Karpas-422 (cell line): ENCODE results near the gene ATXN1. TPM values are rescaled to one million over a fixed set of nuclear protein-coding genes. Genes with fewer than 3 reads are reported as not detected.

Experiments
- DNase-seq: peaks from one replicate; pipeline ENCODE4 v3.0.0-alpha.2; 2015
- H2AFZ ChIP-seq: fragments of 200-600 bp; sonication (generic); 2 replicates; pipeline ENCODE4 v1.6.1; 2014; ENCODE audit warnings: antibody characterized with exemption, low read length, mixed read lengths
- H3K27ac ChIP-seq: fragments of 200-600 bp; sonication (generic); 2 replicates; pipeline ENCODE4 v1.5.1; 2014; ENCODE audit warnings: mild to moderate bottlenecking, low read length, moderate library complexity
- H3K27me3 ChIP-seq: fragments of 200-600 bp; sonication (generic); 2 replicates; pipeline ENCODE4 v1.6.1; 2014; ENCODE audit warnings: low read length, mixed read lengths
- H3K36me3 ChIP-seq: fragments of 200-600 bp; sonication (generic); 2 replicates; pipeline ENCODE4 v1.6.1; 2014; ENCODE audit warnings: low read length, mixed read lengths; ENCODE audit not compliant: insufficient read depth
- H3K4me1 ChIP-seq: fragments of 200-600 bp; sonication (generic); 2 replicates; pipeline ENCODE4 v1.6.1; 2014; ENCODE audit warnings: mild to moderate bottlenecking, low read length, mixed read lengths
- H3K4me2 ChIP-seq: fragments of 200-600 bp; sonication (generic); 2 replicates; pipeline ENCODE4 v1.6.1; 2014; ENCODE audit warnings: low read length, low read depth, mild to moderate bottlenecking; ENCODE audit not compliant: poor library complexity, severe bottlenecking
- H3K4me3 ChIP-seq: fragments of 200-600 bp; sonication (generic); 2 replicates; pipeline ENCODE4 v1.5.1; 2014; ENCODE audit warnings: mild to moderate bottlenecking, antibody characterized with exemption, low read length, mixed read lengths
- H3K79me2 ChIP-seq: fragments of 200-600 bp; sonication (generic); 2 replicates; pipeline ENCODE4 v1.6.1; 2014; ENCODE audit warnings: mild to moderate bottlenecking, low read length, mixed read lengths
- H3K9ac ChIP-seq: fragments of 200-600 bp; sonication (generic); 2 replicates; pipeline ENCODE4 v1.6.0; 2014; ENCODE audit warnings: low read length
- H3K9me2 ChIP-seq: fragments of 200-600 bp; sonication (generic), shearing (Covaris generic); replicated peaks from 2 replicates; pipeline ENCODE4 v1.6.0; 2014; ENCODE audit warnings: mild to moderate bottlenecking, low read length, moderate library complexity; ENCODE audit not compliant: insufficient read depth
- H3K9me3 ChIP-seq: fragments of 300-700, 200-600 bp; sonication (generic); 2 replicates; pipeline ENCODE4 v1.6.1; 2014; ENCODE audit warnings: low read length, mixed read lengths
- H4K20me1 ChIP-seq: fragments of 200-600 bp; sonication (generic); 2 replicates; pipeline ENCODE4 v1.6.1; 2014; ENCODE audit warnings: mild to moderate bottlenecking, antibody characterized with exemption, low read length, low read depth; ENCODE audit not compliant: insufficient read depth
- total RNA-seq: library from RNA; depleted of rRNA; stranded (reverse); fragments of >200 nt; shearing (Covaris generic); gene quantifications from 2 replicates; pipeline ENCODE4 v1.2.3, GENCODE V29; 2014; ENCODE audit warnings: low replicate concordance

The ATXN1 gene
- total RNA-seq, 1 experiment from 2014 or later, result 0.37 TPM

DNA sequence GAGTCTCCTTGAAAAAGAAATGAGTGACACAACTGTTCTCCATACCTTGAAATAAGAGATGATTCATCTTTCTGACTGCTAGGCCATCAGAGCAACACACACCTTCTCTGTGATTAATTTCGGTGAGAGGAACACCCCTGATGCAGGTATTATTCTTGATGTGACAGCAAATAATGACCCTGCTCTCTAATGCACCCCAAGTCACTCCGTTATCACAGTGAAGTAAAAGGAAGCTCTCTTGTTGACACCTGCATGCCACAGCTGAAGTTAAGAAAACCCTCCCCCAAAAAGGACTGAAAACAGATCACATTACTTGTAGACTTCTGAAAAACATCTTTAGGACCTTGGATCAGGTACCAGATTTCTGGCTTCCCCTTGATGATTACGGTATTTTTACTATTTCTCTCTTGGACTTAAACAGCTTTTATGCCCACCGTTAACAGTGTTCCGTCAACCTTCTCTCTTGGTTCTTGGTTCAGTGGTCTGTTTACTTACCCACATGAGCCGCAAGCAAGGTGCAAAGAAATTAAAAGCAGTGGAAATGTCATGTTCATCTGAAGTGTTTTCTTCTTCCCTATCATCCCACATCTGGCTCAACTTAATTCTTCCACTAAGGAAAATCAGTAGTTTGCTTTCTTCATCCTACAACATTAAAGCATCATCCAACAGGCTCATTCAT, 273.1 kb downstream of the ATXN1 start:
- Histone ChIP-seq H2AFZ (no peak overlapping the region), H3K27me3 (no peaks in the 10 kb centered on the region), H3K79me2 (no peaks in the 10 kb centered on the region), H3K4me3 (no peak overlapping the region), H3K36me3 (no peaks in the 10 kb centered on the region), H3K9me3 (no peaks in the 10 kb centered on the region), H4K20me1 (no peaks in the 10 kb centered on the region), H3K9ac (no peak overlapping the region), H3K9me2 (no peaks in the 10 kb centered on the region), H3K4me2 (no peak overlapping the region), H3K27ac (no peak overlapping the region), H3K4me1 (peaks cover 4% of the 10 kb centered on the region)
- DNase-seq, result no peak

DNA sequence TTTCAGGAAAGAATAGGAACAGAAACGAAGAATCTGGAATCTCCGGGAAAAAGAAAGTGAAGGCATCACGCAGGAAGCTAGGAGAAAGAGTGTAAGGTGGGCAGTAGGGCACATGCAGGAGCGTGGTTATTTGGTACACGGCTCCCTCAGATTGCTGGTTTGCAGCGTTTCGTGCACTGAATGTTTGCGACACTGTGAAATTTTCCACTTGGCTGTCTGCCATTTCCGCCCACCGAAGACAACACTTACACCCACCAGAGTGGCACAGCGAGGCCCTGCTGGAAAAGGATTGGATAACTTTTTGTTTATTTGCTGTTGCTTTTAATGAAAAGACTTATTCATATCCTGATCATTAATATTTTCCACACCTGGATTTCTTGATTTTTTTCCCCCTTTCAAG, 274.6 kb downstream of the ATXN1 start:
- no peak overlapping the region for H3K27ac ChIP-seq
- no peaks in the 10 kb centered on the region for H3K4me1 ChIP-seq
- no peaks in the 10 kb centered on the region for H3K79me2 ChIP-seq
- no peaks in the 10 kb centered on the region for H3K9me3 ChIP-seq
- H3K4me3 ChIP-seq, result no peak overlapping the region
- H3K4me2 ChIP-seq, result no peak overlapping the region
- H3K27me3 ChIP-seq, result no peaks in the 10 kb centered on the region
- DNase-seq, result no peak
- no peaks in the 10 kb centered on the region for H3K9me2 ChIP-seq
- no peaks in the 10 kb centered on the region for H4K20me1 ChIP-seq
- H2AFZ ChIP-seq, result no peak overlapping the region
- H3K9ac ChIP-seq, result no peak overlapping the region
- H3K36me3 ChIP-seq, result no peaks in the 10 kb centered on the region

DNA sequence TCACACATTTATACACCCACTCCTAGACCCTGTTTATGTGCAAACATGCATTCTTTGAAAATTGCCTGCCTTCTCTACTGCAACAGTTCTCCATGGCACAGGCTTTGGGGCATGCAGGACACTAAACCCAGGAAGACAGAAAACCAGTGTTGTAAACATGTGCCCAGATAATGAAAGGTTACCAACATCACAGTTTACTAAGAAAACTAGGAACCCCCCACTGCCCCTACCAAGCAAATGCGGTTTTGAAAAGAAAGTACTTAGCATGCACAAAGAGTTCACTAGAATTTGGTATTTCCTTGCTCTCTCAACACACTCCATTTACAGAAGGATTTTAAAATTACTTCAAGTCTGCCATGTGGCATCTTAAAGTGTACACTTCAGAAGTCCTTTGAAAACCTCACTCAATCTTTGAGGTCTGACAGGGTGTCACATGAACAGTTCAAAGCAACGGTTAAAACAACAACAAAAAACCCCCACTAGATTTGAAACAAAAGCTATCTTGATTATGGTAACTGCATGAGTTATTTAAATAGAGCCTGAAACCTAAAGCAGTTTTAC, 277.9 kb downstream of the ATXN1 start:
- Histone ChIP-seq H3K27ac (no peak overlapping the region), H3K9me3 (no peaks in the 10 kb centered on the region), H3K4me1 (no peaks in the 10 kb centered on the region), H2AFZ (no peak overlapping the region), H3K4me3 (no peak overlapping the region), H4K20me1 (no peaks in the 10 kb centered on the region), H3K4me2 (no peak overlapping the region), H3K79me2 (no peaks in the 10 kb centered on the region), H3K9ac (no peak overlapping the region), H3K36me3 (no peaks in the 10 kb centered on the region), H3K9me2 (no peaks in the 10 kb centered on the region), H3K27me3 (no peaks in the 10 kb centered on the region)
- DNase-seq, result no peak

DNA sequence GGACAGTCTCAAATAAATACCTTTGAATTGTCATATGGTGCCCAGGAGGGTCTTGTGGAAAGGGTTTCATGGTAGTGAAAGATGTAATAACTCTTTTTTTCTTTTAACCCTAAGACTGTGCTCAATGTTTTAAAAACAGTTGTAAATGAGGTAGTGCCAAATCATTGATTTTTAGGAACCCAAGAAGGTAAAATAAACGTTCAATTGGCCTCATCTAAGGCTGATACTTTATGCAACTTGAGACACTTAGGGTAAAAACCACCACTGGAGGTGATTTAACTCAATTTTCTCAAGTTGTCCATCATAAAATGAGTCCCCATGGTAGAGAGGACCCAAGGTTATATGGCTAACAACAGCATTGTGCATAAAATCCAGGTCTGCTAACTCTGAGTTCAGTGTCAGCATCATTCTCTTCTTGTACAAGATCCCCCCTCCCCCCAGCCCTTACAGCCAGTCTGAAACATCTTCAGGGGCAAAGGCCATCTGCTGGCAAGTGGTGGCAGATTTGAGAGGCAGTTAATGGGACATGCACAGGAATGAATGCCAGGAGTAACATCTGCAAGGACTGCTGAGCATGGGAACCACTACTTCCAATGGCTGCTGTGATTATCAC, 278.5 kb downstream of the ATXN1 start:
- Histone ChIP-seq H3K27ac (no peak overlapping the region), H3K36me3 (no peaks in the 10 kb centered on the region)

DNA sequence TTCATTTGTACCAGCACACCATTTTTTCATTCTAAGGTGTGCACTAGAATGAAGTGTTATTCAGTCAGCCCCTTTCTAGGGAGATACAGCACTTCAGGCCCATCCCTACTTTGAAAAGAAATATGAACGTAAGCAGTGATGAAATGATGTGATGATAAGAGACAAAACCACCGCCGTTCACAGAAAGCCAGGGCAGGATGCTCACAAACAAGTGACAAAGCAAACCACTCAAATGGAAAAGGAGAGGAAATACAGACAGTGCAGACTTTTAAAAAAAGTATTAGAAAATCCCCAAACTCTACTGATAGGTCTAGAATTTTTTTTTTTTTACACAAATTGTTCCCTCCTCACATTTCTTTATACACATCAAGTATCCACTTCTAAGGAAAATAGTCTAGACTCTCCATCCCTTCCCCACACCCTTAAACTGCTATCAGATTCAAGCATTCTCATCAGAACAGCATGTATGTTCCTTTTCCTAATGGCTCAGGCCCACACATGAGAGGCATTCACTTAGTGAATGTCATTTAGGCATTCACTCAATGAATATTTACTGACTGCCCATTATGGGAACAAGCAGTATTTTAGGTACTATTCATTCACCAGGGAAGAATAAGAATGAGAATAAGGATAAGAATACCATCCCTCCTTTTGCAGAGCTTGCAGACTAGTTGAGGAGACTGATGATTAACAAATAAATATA, 279.4 kb downstream of the ATXN1 start:
- no peaks in the 10 kb centered on the region for H3K9me2 ChIP-seq
- H3K4me2 ChIP-seq, result no peak overlapping the region
- no peaks in the 10 kb centered on the region for H3K9me3 ChIP-seq
- no peak overlapping the region for H3K27ac ChIP-seq
- H3K9ac ChIP-seq, result no peak overlapping the region
- no peaks in the 10 kb centered on the region for H3K36me3 ChIP-seq
- H3K4me3 ChIP-seq, result no peak overlapping the region
- no peaks in the 10 kb centered on the region for H4K20me1 ChIP-seq
- no peaks in the 10 kb centered on the region; the same call in 1 of the 2 replicates for H3K4me1 ChIP-seq
- DNase-seq, result no peak
- H3K27me3 ChIP-seq, result no peaks in the 10 kb centered on the region
- no peaks in the 10 kb centered on the region for H3K79me2 ChIP-seq
- no peak overlapping the region for H2AFZ ChIP-seq

More for the DNA sequence above, 278.5 kb downstream of the ATXN1 start:
- peak; percentile 49 for DNase-seq
- H3K4me3 ChIP-seq, result no peak overlapping the region
- no peaks in the 10 kb centered on the region for H3K9me2 ChIP-seq
- no peaks in the 10 kb centered on the region for H3K9me3 ChIP-seq
- no peaks in the 10 kb centered on the region for H4K20me1 ChIP-seq
- H3K9ac ChIP-seq, result no peak overlapping the region
- H2AFZ ChIP-seq, result no peak overlapping the region
- no peak overlapping the region for H3K4me2 ChIP-seq
- no peaks in the 10 kb centered on the region for H3K27me3 ChIP-seq
- no peaks in the 10 kb centered on the region for H3K4me1 ChIP-seq
- no peaks in the 10 kb centered on the region for H3K79me2 ChIP-seq

DNA sequence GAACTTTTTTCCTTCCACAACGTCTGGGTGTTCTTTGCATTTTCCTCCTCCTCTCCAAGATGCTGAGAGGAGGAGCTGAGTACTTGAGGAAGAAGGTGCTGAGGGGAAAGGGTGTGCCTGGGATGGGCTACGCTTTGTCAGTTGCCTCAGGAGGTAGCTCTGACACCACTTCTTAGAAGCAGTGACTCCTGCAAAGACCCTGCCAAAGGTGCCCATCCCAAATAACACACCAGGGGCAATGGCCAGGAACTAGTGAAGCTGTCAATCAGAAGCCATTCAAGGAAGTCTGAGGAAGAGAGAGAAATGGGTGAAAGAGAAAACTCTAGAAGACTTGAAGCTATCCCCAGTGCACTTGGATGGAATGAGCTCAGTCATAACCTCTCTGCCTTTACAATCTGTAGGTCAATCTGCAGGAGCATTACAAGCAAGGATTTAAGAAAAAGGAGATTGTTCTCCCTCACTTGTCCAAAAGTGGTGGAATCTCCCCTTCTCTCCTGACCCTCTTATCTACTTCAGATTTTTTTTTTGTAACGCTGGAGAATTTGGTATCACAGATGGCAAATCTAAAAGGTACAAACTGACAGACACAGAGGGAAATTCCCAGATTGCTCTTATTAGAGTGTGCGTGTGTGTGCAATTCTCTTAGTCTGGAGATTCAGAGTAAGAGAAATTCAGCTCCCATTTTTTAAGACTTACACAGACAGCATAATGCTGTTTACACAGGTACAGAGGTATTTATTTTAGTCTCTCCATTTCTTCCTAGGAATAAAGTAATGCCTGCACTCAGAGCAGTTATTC, 280.3 kb downstream of the ATXN1 start:
- no peak for DNase-seq
- no peaks in the 10 kb centered on the region for H4K20me1 ChIP-seq
- no peaks in the 10 kb centered on the region for H3K79me2 ChIP-seq
- H3K9ac ChIP-seq, result no peak overlapping the region
- no peaks in the 10 kb centered on the region for H3K9me2 ChIP-seq
- no peaks in the 10 kb centered on the region for H3K9me3 ChIP-seq
- no peak overlapping the region for H3K27ac ChIP-seq
- H3K27me3 ChIP-seq, result no peaks in the 10 kb centered on the region
- no peak overlapping the region for H2AFZ ChIP-seq
- peaks cover 4% of the 10 kb centered on the region for H3K4me1 ChIP-seq
- H3K4me3 ChIP-seq, result no peak overlapping the region
- H3K4me2 ChIP-seq, result no peak overlapping the region
- no peaks in the 10 kb centered on the region for H3K36me3 ChIP-seq

DNA sequence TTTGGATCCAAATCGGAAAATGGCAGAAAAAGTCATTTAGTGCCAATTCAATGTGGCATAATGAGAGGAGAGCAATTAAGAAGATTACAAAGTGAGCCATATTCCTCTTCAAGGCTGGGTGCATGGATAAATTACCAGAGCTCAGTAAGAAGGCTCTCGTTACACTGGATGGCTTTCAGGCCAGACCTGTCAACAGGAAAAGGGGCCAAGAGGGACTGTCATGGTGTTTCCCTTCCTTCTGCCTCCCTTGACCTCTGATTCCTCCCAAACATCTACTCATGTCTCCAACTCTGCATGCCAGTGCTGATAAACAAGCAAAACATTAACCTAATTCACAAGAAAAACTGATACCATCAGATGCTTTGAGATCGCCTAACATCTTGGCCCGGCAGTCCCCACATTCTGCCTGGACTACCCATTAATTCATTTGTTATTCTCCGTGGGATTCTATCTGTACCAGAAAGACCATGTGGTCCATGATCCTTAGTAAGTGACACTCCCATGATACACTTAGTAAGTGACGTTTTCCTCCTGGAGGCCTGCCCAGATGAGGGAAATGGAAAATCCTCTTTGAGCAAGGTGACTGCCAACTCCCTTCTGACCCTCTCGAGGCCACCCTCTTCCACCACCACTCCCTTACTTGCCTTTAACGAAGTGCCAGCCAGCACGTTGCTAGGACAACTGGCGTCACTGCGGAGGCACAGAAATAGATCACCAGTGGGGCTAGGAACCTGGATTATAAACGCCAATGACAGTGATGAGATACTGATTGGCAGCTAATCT, 283.7 kb downstream of the ATXN1 start:
- Histone ChIP-seq H4K20me1 (no peaks in the 10 kb centered on the region), H3K9me3 (no peaks in the 10 kb centered on the region), H3K4me3 (no peak overlapping the region), H3K4me1 (peaks cover 15% of the 10 kb centered on the region), H3K4me2 (no peak overlapping the region), H3K27me3 (no peaks in the 10 kb centered on the region), H3K9ac (no peak overlapping the region), H3K79me2 (no peaks in the 10 kb centered on the region), H3K27ac (no peak overlapping the region), H3K36me3 (no peaks in the 10 kb centered on the region), H3K9me2 (no peaks in the 10 kb centered on the region), H2AFZ (no peak overlapping the region)
- DNase-seq, result no peak
